Activated naive CD8-positive, alpha-beta T cell treated with anti-CD3 and anti-CD28 coated beads, Interleukin-2, amount 50 U/mL, for 24 hours (primary cell): ENCODE measurements around the gene P3H2.
"Not testable (repeated sequence)": the region's sequence is repeated elsewhere in the genome, so short reads cannot be mapped to it uniquely, and the experiment has no call there.

Experiments
- ATAC-seq: fragments of 150-1000 bp; cut with Tn5 transposase; one replicate; pipeline ENCODE4 v1.10.0; 2021
- DNase-seq: peaks from one replicate; pipeline ENCODE4 v3.0.0; 2021
- H3K27ac Mint-ChIP-seq: one replicate; pipeline ENCODE4 v1.8.0; 2021; ENCODE audit warnings: mild to moderate bottlenecking, mixed read lengths
- H3K27me3 Mint-ChIP-seq: one replicate; pipeline ENCODE4 v1.8.0; 2021; ENCODE audit warnings: mixed read lengths
- H3K36me3 Mint-ChIP-seq: one replicate; pipeline ENCODE4 v1.8.0; 2021; ENCODE audit warnings: low read depth, mixed read lengths
- H3K4me1 Mint-ChIP-seq: one replicate; pipeline ENCODE4 v1.8.0; 2021; ENCODE audit warnings: mixed read lengths
- H3K4me3 Mint-ChIP-seq: one replicate; pipeline ENCODE4 v1.8.0; 2021; ENCODE audit warnings: mild to moderate bottlenecking, moderate library complexity, mixed read lengths
- H3K9me3 Mint-ChIP-seq: one replicate; pipeline ENCODE4 v1.8.0; 2021; ENCODE audit warnings: mixed read lengths

The P3H2 gene

GRCh38 chr3:189966843-189967242 is 153.9 kb downstream of the P3H2 start:
- peaks cover 8% of the 10 kb centered on the region for H3K27me3 Mint-ChIP-seq
- H3K36me3 Mint-ChIP-seq: no peaks in the 10 kb centered on the region
- ATAC-seq (no peak), DNase-seq (no peak)
- H3K4me1 Mint-ChIP-seq: no peaks in the 10 kb centered on the region
- no peak overlapping the region for H3K27ac Mint-ChIP-seq
- H3K4me3 Mint-ChIP-seq: no peak overlapping the region
- H3K9me3 Mint-ChIP-seq: no peaks in the 10 kb centered on the region

DNA sequence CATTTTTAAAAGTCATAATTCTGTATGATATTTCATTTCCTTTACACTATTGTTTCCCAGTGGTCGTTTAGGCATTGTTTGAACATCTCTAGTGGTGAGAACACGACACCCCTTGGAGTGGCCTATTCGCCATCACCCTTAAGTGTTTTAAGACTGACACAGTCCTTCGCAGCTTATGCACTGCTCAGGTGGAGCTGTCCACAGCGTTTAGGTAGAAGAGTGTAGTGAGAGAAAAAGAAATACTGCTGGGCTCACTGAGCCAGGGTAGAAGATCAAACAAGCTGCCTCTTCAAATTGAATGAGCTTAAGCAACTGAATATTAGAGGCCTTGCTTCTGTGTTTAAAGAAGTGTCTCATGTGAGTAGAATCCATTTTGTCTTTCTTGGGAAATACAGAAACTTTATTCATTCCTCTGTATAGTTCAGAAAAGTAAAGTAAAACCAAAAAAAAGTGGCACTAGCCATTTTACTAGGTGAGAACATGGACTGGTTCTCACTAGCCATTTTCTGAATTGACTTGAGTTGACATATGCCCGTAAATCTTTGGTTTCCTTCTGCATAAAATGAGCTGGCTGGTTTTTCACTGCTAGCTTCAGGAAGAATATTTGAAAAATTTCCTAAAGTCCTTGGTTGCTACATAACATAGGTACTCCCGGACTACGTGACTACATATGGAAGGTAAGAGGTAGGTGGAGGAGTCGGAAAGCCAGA is 155.9 kb downstream of the P3H2 start:
- Mint-ChIP-seq H3K4me1 (peaks cover 8% of the 10 kb centered on the region), H3K27me3 (peaks cover 17% of the 10 kb centered on the region), H3K27ac (no peak overlapping the region), H3K4me3 (no peak overlapping the region), H3K36me3 (no peaks in the 10 kb centered on the region), H3K9me3 (no peaks in the 10 kb centered on the region)
- ATAC-seq: no peak
- no peak for DNase-seq

- no peak for ATAC-seq
Measured at GRCh38 chr3:189962466-189962865, 158.2 kb downstream of the P3H2 start.

DNA sequence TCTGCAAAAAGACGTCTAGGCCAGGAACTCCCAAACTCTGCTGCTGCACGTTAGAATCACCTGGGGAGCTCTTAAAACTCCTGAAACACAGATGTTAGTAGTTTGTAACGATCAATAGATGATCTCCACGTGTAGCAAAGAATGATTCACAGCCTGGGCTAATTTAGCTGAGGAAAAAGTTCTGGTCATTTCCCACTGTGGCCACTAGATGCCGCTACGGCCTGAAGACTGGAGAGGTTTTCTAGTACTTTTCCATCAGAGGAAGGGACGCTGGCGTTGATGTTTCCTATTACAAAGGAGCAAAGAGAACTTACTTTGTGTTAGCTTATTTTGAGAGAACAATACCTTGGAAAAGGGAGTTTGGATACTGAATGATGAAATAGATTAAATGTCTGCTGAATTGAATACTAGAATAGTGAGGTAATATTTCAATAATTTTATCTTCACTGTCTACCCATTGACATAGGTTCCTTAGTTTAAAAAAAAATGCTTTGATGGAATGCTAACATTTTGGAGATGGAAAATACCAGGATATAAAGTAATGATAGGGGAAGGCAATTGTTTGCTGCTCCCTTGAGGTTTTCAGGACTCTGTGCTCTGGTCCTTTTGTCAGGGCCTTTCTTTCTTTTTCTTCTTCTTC is 159.1 kb downstream of the P3H2 start:
- Mint-ChIP-seq H3K9me3 (no peaks in the 10 kb centered on the region), H3K4me3 (no peak overlapping the region), H3K36me3 (no peaks in the 10 kb centered on the region), H3K4me1 (peaks cover 8% of the 10 kb centered on the region), H3K27ac (no peak overlapping the region), H3K27me3 (peaks cover 17% of the 10 kb centered on the region)
- ATAC-seq: peak; percentile 71
- peak; percentile 78 for DNase-seq

More at GRCh38 chr3:189962466-189962865, 158.2 kb downstream of the P3H2 start:
- H3K36me3 Mint-ChIP-seq: no peaks in the 10 kb centered on the region
- peaks cover 17% of the 10 kb centered on the region for H3K27me3 Mint-ChIP-seq
- no peaks in the 10 kb centered on the region for H3K9me3 Mint-ChIP-seq
- DNase-seq: no peak
- no peak overlapping the region for H3K4me3 Mint-ChIP-seq
- H3K27ac Mint-ChIP-seq: no peak overlapping the region
- H3K4me1 Mint-ChIP-seq: peaks cover 8% of the 10 kb centered on the region

GRCh38 chr3:189961086-189961485 is 159.6 kb downstream of the P3H2 start:
- H3K4me3 Mint-ChIP-seq, H3K9me3 Mint-ChIP-seq, DNase-seq, ATAC-seq, H3K36me3 Mint-ChIP-seq, H3K27ac Mint-ChIP-seq, H3K4me1 Mint-ChIP-seq: not testable (repeated sequence)
- H3K27me3 Mint-ChIP-seq: peaks cover 17% of the 10 kb centered on the region

DNA sequence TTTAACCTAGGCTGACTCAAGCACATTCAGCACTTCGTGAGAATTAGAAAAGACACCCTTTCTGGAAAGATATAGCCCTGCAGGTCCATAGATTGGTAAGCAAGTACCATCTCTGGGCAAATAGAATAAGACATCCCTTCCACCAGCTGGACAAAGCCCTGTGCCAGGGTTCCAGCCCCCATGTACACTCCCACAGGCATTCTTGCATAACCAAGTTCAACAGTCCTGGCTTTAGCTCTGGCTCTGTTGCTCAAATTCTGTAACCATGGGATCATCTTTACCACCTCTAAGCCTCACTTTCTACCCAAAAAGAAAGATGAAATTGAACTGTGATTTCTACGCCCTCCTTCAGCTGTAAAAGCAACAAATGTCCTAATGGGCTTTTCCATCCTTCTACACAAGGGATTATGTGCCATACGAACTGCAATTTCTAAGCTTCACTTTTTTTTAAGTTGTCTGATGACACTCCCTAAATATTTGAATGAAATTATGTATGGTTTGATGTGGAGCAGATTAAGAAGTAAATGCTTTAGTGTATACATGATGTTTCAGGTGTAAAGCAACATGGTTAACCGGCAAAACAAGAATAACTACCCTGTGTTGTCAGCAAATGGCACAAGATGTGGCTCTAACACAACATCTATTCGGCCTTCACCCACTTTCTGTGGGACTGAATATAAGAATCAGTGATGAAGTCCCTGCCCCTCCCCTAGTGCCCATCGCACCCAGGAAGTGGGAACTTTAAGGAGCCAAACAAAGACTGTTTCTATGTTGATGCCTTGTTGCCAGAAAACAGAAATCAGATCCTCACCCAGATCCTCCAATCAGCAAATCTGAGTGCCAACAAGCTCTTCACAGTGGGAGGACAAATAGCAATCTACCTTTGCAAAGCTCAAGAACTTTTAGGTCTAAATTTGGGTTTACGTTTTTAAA is 165.7 kb downstream of the P3H2 start:
- no peak for DNase-seq
- H3K9me3 Mint-ChIP-seq: no peaks in the 10 kb centered on the region
- no peak for ATAC-seq
- H3K4me1 Mint-ChIP-seq: no peaks in the 10 kb centered on the region
- H3K36me3 Mint-ChIP-seq: no peaks in the 10 kb centered on the region
- H3K27ac Mint-ChIP-seq: no peak overlapping the region
- H3K4me3 Mint-ChIP-seq: no peak overlapping the region
- peaks cover 14% of the 10 kb centered on the region for H3K27me3 Mint-ChIP-seq

DNA sequence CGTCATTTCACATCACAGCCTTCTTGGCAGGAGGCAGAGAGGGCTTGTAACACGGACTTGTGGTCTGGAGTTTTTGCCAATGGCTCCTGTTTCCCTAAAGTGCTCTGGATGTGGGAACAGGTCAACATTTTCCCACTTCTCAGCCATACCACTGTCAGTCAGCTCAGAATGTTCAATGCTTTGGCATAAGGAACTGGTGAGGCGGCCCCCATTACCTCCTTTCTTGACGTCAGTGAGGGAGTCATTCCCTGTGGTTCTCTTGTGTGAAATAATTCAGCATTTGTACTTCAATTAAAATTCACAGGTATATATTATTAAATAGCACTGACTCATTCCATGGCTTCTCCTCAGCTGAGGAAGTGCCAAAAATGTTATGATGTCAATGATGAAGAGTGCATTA is 167.1 kb downstream of the P3H2 start:
- no peaks in the 10 kb centered on the region for H3K4me1 Mint-ChIP-seq
- H3K27me3 Mint-ChIP-seq: peaks cover 7% of the 10 kb centered on the region
- H3K9me3 Mint-ChIP-seq: no peaks in the 10 kb centered on the region
- H3K4me3 Mint-ChIP-seq: no peak overlapping the region
- no peaks in the 10 kb centered on the region for H3K36me3 Mint-ChIP-seq
- DNase-seq: no peak
- H3K27ac Mint-ChIP-seq: no peak overlapping the region
- ATAC-seq: no peak

DNA sequence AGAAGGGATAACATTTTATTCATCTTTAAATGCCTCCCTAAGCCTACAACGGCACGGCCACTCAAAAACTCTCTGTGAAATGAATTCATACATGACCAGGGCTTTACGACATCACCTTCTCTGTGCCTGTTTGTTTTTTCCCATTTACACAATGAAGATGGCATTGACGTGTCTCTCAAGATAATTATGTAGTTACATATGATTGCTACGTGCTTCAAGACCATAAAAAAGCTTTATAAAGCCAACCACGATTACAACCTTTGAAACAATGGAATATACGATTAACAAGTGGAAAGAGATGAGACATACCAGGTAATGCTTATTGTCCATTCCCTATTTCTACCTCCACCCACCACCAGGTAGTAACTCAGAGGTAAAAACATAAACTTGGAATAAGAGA is 168.4 kb downstream of the P3H2 start:
- Mint-ChIP-seq H3K4me3 (no peak overlapping the region), H3K27ac (no peak overlapping the region), H3K27me3 (peaks cover 12% of the 10 kb centered on the region), H3K9me3 (no peaks in the 10 kb centered on the region), H3K4me1 (peaks cover 3% of the 10 kb centered on the region), H3K36me3 (no peaks in the 10 kb centered on the region)
- no peak for ATAC-seq
- no peak for DNase-seq

DNA sequence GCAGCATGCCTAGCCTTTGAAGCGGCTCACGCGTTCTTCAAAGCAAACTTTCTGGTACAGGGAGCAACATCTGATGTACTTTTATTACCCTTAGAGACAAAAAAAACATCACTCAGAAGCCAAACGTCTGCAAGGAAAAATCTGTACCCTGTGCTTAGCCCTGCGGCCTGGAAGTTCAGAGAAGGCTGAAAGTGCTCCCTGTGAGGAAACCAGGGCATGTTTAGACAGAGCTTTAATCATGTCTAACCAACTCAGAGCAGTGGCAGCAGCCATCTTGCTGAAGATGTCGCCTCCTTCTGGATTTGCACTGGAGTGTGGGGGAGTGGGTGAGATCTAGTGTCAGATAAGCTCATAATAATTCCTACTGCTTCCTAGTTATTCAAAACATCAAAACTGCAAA is 170.4 kb downstream of the P3H2 start:
- H3K4me1 Mint-ChIP-seq: peaks cover 3% of the 10 kb centered on the region
- DNase-seq (no peak), ATAC-seq (no peak)
- H3K27me3 Mint-ChIP-seq: peaks cover 12% of the 10 kb centered on the region
- no peak overlapping the region for H3K4me3 Mint-ChIP-seq
- H3K9me3 Mint-ChIP-seq: no peaks in the 10 kb centered on the region
- H3K27ac Mint-ChIP-seq: no peak overlapping the region
- no peaks in the 10 kb centered on the region for H3K36me3 Mint-ChIP-seq

DNA sequence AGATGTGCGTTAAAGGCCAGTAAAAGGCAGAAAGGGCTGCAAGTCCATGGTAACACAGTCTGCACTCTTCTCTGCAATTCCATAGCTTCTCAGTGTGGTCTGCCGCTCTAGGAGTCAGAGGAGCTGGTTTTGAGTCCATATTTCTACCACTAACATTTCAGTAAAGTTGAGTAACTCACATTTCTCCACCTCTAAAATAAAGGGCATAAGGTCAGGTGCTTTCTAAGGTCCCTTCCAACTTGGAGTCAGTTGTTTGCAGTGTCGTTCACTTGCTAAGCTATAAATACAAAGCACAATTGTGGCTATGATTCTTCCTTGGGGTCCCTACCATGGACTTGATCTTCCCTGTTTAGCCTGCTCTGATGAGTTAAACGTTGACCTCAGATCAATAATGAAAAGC is 171.1 kb downstream of the P3H2 start:
- H3K4me1 Mint-ChIP-seq: peaks cover 4% of the 10 kb centered on the region
- no peak overlapping the region for H3K27ac Mint-ChIP-seq
- no peaks in the 10 kb centered on the region for H3K36me3 Mint-ChIP-seq
- H3K4me3 Mint-ChIP-seq: no peak overlapping the region
- no peaks in the 10 kb centered on the region for H3K9me3 Mint-ChIP-seq
- peaks cover 12% of the 10 kb centered on the region for H3K27me3 Mint-ChIP-seq
- DNase-seq (no peak), ATAC-seq (no peak)

DNA sequence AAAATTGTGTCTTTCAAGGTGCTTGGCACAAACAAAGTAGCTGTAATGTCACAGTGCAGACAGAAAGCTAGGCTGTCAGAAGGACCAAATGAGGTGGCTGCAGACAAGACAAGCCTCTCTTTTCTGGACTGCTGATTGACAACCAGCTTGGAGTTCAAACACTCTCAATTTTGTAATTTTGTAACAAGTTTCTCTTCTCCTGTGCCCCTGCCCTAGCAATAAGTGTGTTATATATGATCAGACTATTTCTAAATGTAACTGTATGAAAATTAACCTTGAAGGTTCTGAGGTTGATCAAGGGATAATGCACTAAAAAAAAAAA is 172.0 kb downstream of the P3H2 start:
- no peak overlapping the region for H3K4me3 Mint-ChIP-seq
- no peaks in the 10 kb centered on the region for H3K36me3 Mint-ChIP-seq
- H3K4me1 Mint-ChIP-seq: peaks cover 4% of the 10 kb centered on the region
- no peak overlapping the region for H3K27ac Mint-ChIP-seq
- ATAC-seq (no peak), DNase-seq (no peak)
- H3K9me3 Mint-ChIP-seq: no peaks in the 10 kb centered on the region
- peaks cover 12% of the 10 kb centered on the region for H3K27me3 Mint-ChIP-seq

GRCh38 chr3:189947948-189948723 is 172.6 kb downstream of the P3H2 start:
- Mint-ChIP-seq H3K4me3 (no peak overlapping the region), H3K27me3 (peaks cover 12% of the 10 kb centered on the region), H3K9me3 (no peaks in the 10 kb centered on the region), H3K27ac (no peak overlapping the region), H3K36me3 (no peaks in the 10 kb centered on the region), H3K4me1 (peaks cover 4% of the 10 kb centered on the region)
- ATAC-seq (no peak), DNase-seq (no peak)

DNA sequence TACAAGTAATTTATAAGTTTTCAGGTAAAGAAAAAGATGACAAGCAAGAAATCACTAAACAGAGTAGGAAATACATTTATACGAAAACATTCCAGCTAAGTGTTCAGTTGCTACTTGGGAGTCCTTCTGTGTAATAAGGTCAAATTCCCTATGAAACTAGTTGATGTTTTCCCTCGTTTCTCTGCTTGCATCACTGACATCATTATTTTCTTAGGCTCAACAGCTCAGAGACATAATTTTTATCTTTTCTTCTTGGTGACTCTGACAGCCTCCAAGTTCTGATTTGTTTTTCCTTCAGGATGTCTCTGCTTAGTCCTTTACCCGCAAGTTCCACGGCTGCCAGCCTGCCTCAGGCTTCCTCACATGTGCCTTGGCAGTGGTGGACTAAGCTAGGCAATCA is 173.6 kb downstream of the P3H2 start:
- H3K9me3 Mint-ChIP-seq: no peaks in the 10 kb centered on the region
- H3K4me1 Mint-ChIP-seq: peaks cover 6% of the 10 kb centered on the region
- no peaks in the 10 kb centered on the region for H3K36me3 Mint-ChIP-seq
- no peak overlapping the region for H3K4me3 Mint-ChIP-seq
- DNase-seq (no peak), ATAC-seq (no peak)
- H3K27ac Mint-ChIP-seq: no peak overlapping the region
- H3K27me3 Mint-ChIP-seq: peaks cover 11% of the 10 kb centered on the region

GRCh38 chr3:189945935-189946709 is 174.6 kb downstream of the P3H2 start:
- Mint-ChIP-seq H3K9me3 (no peaks in the 10 kb centered on the region), H3K36me3 (no peaks in the 10 kb centered on the region), H3K27me3 (peaks cover 7% of the 10 kb centered on the region), H3K27ac (no peak overlapping the region), H3K4me1 (peaks cover 13% of the 10 kb centered on the region), H3K4me3 (no peak overlapping the region)
- no peak for DNase-seq
- ATAC-seq: no peak
